Measurements from ENCODE around the gene FAM180A. TPM values are rescaled to one million over a fixed set of nuclear protein-coding genes. Genes with fewer than 3 reads are reported as not detected.
A peak's percentile ranks its signal among the peaks of the same experiment; 100 is the strongest.

FAM180A gene
- total RNA-seq, 1 donor from 2014 or later = 13.7 TPM

- no peak for DNase-seq (ENCODE audit: low spot score)
Observed at GRCh38 chr7:135771961-135772638, 23.5 kb upstream of the FAM180A start.

GRCh38 chr7:135771051-135771450 lies 22.4 kb upstream of the FAM180A start:
- no peak for DNase-seq (ENCODE audit: low spot score)

GRCh38 chr7:135770139-135770710 lies 21.6 kb upstream of the FAM180A start:
- DNase-seq (ENCODE audit: low spot score) = no peak

GRCh38 chr7:135769005-135769802 lies 20.6 kb upstream of the FAM180A start:
- DNase-seq (ENCODE audit: low spot score) = no peak

- no peak for DNase-seq (ENCODE audit: low spot score)
Observed at GRCh38 chr7:135768467-135768866, 19.9 kb upstream of the FAM180A start.

GRCh38 chr7:135768064-135768463 lies 19.5 kb upstream of the FAM180A start:
- DNase-seq (ENCODE audit: low spot score) = no peak

GRCh38 chr7:135763261-135763660 lies 14.6 kb upstream of the FAM180A start:
- no peak for DNase-seq (ENCODE audit: low spot score)

- no peak for DNase-seq (ENCODE audit: low spot score)
Observed at GRCh38 chr7:135761751-135762488, 13.3 kb upstream of the FAM180A start.

- DNase-seq (ENCODE audit: low spot score) = no peak
Observed at GRCh38 chr7:135759532-135759931, 10.9 kb upstream of the FAM180A start.

GRCh38 chr7:135758531-135758932 lies 9.9 kb upstream of the FAM180A start:
- no peak for DNase-seq (ENCODE audit: low spot score)

GRCh38 chr7:135757719-135758411 lies 9.3 kb upstream of the FAM180A start:
- DNase-seq (ENCODE audit: low spot score) = no peak

GRCh38 chr7:135756191-135756590 lies 7.6 kb upstream of the FAM180A start:
- DNase-seq (ENCODE audit: low spot score) = no peak

GRCh38 chr7:135755351-135755753 lies 6.7 kb upstream of the FAM180A start:
- DNase-seq (ENCODE audit: low spot score) = no peak

- DNase-seq (ENCODE audit: low spot score) = no peak
Observed at GRCh38 chr7:135753616-135754413, 5.2 kb upstream of the FAM180A start.

- DNase-seq (ENCODE audit: low spot score) = no peak
Observed at GRCh38 chr7:135747366-135747765, 1.2 kb downstream of the FAM180A start.

- DNase-seq (ENCODE audit: low spot score) = peak; percentile 33
Observed at GRCh38 chr7:135745703-135746312, 2.8 kb downstream of the FAM180A start.

- DNase-seq (ENCODE audit: low spot score) = no peak
Observed at GRCh38 chr7:135744938-135745702, 3.5 kb downstream of the FAM180A start.

GRCh38 chr7:135743907-135744731 lies 4.5 kb downstream of the FAM180A start:
- no peak for DNase-seq (ENCODE audit: low spot score)

- DNase-seq (ENCODE audit: low spot score) = no peak
Observed at GRCh38 chr7:135742371-135742770, 6.2 kb downstream of the FAM180A start.
